ENCODE data around the gene ORC3. TPM values are rescaled to one million over a fixed set of nuclear protein-coding genes. Genes with fewer than 3 reads are reported as not detected.
A peak's percentile ranks its signal among the peaks of the same experiment; 100 is the strongest.

ORC3 gene
- total and polyA plus RNA-seq, 10 of the 15 experiments (the other 5 are each of a cell fraction or from before 2014, with no cell fraction given): 27.2 to 76.3 (median 54.6) TPM

DNA sequence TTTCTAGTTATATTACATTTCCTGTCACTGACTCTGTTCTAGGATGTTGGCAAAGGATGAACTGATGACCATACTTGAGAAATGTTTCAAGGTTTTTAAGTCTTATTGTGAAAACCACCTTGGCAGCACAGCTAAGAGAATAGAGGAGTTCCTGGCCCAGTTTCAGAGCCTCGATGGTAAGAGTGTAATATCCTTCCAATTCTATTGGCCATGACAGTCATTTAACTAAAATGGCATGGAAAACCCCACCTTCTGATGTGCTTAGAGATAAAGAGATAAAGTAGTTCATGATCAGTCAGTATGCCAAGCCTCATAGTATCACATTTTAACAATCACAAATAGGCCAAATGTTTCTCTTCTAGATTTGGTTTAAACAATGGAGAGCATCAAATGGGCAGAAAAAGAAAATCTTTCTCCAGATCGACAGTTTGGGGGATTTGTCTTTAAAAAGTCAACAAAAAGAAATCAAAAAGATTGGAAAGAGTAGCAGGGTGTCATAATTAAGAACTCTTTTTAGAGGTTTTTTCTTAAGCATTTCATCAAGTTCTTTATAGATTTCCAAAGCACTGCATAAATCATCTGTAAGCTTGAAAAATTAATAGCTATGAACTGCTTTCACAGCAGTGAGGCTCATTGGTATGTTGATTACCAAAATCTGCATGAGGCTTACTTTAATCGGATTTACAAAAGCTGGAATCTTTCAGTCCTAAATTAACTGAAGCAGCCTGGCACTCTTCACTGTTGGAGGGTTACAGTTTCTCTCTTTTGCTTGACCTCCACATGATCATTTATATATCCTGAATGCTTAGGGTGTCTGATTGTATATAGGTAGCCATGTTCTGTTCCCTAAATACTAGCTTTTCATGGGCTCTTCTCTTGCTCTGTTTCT, 63.4 kb downstream of the ORC3 start (continued):
- TF ChIP-seq MYB (IDR thresholded peaks at IDR 0.05; ENCODE audit: borderline replicate concordance, low read depth, low read length) (no peak), ETV6 (conservative IDR thresholded peaks at IDR 0.05 in 1 of 2, IDR thresholded peaks at IDR 0.05 in 1 of 2; ENCODE audit: borderline replicate concordance in 1 of 2, low read depth in 1 of 2) (no peak)

DNA sequence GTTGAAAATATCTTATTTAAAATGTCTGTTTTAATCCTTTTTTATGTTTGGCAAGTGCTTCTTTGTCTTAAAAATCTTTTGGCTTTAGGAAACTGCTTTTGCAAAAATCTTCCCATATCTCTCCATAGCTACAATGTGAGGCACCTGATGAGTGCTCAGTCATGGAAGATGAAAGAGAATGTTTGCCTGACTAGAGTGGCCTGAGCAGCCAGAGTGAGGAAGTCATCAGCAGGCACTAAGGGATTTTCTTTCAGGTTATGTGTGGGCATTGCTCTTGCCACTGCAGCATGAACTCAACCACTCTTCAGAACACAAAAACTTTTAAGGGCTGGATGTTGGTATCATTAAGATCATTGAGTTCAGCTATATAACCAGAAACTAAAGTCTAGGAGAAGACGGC, 64.2 kb downstream of the ORC3 start:
- CTCF ChIA-PET: interaction anchor here (0.7 to 1.6 kb wide), 3 partner anchors 28 to 476 kb away, joined by 3 to 4 read pairs (median 3); no protein-coding TSS in a partner anchor
- FAIRE-seq (peak; percentile 64), ATAC-seq (no peak), DNase-seq (ENCODE audit: low read depth, low spot score) (no peak)
- no peak overlapping the region for H3K9ac ChIP-seq (ENCODE audit: control insufficient read depth, insufficient read depth, low read length)
- POLR2A ChIA-PET: interaction anchor here (1.2 kb wide), 1 partner anchor 42 kb away, joined by 4 read pairs; no protein-coding TSS in a partner anchor
- H3K36me3 ChIP-seq (ENCODE audit: control insufficient read depth in 2 of 2, insufficient read depth in 2 of 2, low read length in 1 of 2): peaks cover 0 to 10% of the 10 kb centered on the region in 2 experiments; a peak in 1 of 4 replicates
- no TSS peak for BruUV-seq (replicated peaks)
- in situ Hi-C loops (cut with MboI) (no loop called here), intact Hi-C loops (cut with micrococcal nuclease; ENCODE audit: unreplicated experiment) (no loop called here)
- H3K79me2 ChIP-seq (ENCODE audit: control insufficient read depth, insufficient read depth, low read length): no peaks in the 10 kb centered on the region
- H3K9me3 ChIP-seq (replicated peaks; ENCODE audit: control insufficient read depth, insufficient read depth, low read length): no peaks in the 10 kb centered on the region
- 100% methylated on average over 1 of the region's 1 CpG for WGBS (ENCODE audit: insufficient coverage, insufficient replicate concordance, low lambda C conversion rate, missing lambda C conversion rate)
- H2AFZ ChIP-seq (ENCODE audit: control insufficient read depth, low read depth, low read length): no peak overlapping the region
- SMC1A ChIA-PET (ENCODE audit: uncharacterized antibody, unreplicated experiment): interaction anchor here (0.9 to 2.9 kb wide), 8 partner anchors 9 to 168 kb away, joined by 3 to 7 read pairs (median 3); no protein-coding TSS in a partner anchor
- H3K4me3 ChIP-seq: no peak overlapping the region
- H3K4me1 ChIP-seq (ENCODE audit: control insufficient read depth, insufficient read depth, low read length): 0 out of 2 replicates have a peak, but pooled peaks cover 6% of the 10 kb centered on the region
- no peaks in the 10 kb centered on the region for H4K20me1 ChIP-seq (ENCODE audit: control insufficient read depth, insufficient read depth)
- H3K4me2 ChIP-seq (ENCODE audit: control insufficient read depth, insufficient read depth): no peak overlapping the region
- no peak overlapping the region for H3K27ac ChIP-seq (ENCODE audit: control insufficient read depth, insufficient read depth)
- RAD21 ChIA-PET (ENCODE audit: unreplicated experiment): interaction anchor here (1.0 kb wide), 2 partner anchors 15 to 28 kb away, joined by 3 read pairs; no protein-coding TSS in a partner anchor
- H3K27me3 ChIP-seq (replicated peaks in 1 of 2; ENCODE audit: control insufficient read depth in 2 of 2, insufficient read depth in 2 of 2, low read length in 1 of 2): no peaks in the 10 kb centered on the region
- TF ChIP-seq CBX5 (IDR thresholded peaks at IDR 0.05; ENCODE audit: low read depth) (no peak), MEF2A (IDR thresholded peaks at IDR 0.05; ENCODE audit: insufficient read depth, low read depth, low read length) (no peak), NFYB (IDR thresholded peaks at IDR 0.05; ENCODE audit: insufficient read depth, low read depth, low read length) (no peak), NFYA (IDR thresholded peaks at IDR 0.05; ENCODE audit: borderline replicate concordance, low read depth, low read length) (no peak), PAX5 (IDR thresholded peaks at IDR 0.05; ENCODE audit: borderline replicate concordance, low read depth, low read length) (no peak), IKZF1 (conservative IDR thresholded peaks at IDR 0.05) (no peak), RFX5 (IDR thresholded peaks at IDR 0.05; ENCODE audit: low read depth, low read length) (no peak)
- TF ChIP-seq, protein P1, sequence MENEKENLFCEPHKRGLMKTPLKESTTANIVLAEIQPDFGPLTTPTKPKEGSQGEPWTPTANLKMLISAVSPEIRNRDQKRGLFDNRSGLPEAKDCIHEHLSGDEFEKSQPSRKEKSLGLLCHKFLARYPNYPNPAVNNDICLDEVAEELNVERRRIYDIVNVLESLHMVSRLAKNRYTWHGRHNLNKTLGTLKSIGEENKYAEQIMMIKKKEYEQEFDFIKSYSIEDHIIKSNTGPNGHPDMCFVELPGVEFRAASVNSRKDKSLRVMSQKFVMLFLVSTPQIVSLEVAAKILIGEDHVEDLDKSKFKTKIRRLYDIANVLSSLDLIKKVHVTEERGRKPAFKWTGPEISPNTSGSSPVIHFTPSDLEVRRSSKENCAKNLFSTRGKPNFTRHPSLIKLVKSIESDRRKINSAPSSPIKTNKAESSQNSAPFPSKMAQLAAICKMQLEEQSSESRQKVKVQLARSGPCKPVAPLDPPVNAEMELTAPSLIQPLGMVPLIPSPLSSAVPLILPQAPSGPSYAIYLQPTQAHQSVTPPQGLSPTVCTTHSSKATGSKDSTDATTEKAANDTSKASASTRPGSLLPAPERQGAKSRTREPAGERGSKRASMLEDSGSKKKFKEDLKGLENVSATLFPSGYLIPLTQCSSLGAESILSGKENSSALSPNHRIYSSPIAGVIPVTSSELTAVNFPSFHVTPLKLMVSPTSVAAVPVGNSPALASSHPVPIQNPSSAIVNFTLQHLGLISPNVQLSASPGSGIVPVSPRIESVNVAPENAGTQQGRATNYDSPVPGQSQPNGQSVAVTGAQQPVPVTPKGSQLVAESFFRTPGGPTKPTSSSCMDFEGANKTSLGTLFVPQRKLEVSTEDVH (IDR thresholded peaks at IDR 0.05; ENCODE audit: low read depth, partially characterized antibody): no peak
- TF ChIP-seq, protein P2, sequence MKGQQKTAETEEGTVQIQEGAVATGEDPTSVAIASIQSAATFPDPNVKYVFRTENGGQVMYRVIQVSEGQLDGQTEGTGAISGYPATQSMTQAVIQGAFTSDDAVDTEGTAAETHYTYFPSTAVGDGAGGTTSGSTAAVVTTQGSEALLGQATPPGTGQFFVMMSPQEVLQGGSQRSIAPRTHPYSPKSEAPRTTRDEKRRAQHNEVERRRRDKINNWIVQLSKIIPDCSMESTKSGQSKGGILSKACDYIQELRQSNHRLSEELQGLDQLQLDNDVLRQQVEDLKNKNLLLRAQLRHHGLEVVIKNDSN (IDR thresholded peaks at IDR 0.05; ENCODE audit: borderline replicate concordance, extremely low read length, insufficient read depth, low read depth, low read length): no peak
- TF ChIP-seq, protein P3, sequence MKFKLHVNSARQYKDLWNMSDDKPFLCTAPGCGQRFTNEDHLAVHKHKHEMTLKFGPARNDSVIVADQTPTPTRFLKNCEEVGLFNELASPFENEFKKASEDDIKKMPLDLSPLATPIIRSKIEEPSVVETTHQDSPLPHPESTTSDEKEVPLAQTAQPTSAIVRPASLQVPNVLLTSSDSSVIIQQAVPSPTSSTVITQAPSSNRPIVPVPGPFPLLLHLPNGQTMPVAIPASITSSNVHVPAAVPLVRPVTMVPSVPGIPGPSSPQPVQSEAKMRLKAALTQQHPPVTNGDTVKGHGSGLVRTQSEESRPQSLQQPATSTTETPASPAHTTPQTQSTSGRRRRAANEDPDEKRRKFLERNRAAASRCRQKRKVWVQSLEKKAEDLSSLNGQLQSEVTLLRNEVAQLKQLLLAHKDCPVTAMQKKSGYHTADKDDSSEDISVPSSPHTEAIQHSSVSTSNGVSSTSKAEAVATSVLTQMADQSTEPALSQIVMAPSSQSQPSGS (IDR thresholded peaks at IDR 0.05; ENCODE audit: low read length): no peak
- TF ChIP-seq, protein P4, sequence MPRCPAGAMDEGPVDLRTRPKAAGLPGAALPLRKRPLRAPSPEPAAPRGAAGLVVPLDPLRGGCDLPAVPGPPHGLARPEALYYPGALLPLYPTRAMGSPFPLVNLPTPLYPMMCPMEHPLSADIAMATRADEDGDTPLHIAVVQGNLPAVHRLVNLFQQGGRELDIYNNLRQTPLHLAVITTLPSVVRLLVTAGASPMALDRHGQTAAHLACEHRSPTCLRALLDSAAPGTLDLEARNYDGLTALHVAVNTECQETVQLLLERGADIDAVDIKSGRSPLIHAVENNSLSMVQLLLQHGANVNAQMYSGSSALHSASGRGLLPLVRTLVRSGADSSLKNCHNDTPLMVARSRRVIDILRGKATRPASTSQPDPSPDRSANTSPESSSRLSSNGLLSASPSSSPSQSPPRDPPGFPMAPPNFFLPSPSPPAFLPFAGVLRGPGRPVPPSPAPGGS (IDR thresholded peaks at IDR 0.05; ENCODE audit: borderline replicate concordance, insufficient read depth, low read depth, low read length, poor library complexity, severe bottlenecking): no peak
